GM12872 (cell line): ENCODE results near the gene MT2A.

ENCODE experiments used
- TF ChIP-seq, protein P1 (sequence below): IDR thresholded peaks from 3 replicates; pipeline ENCODE4 v1.5.1; 2011; ENCODE audit warnings: low read depth, mild to moderate bottlenecking, low read length, moderate library complexity; ENCODE audit not compliant: insufficient read depth

Gene MT2A

DNA sequence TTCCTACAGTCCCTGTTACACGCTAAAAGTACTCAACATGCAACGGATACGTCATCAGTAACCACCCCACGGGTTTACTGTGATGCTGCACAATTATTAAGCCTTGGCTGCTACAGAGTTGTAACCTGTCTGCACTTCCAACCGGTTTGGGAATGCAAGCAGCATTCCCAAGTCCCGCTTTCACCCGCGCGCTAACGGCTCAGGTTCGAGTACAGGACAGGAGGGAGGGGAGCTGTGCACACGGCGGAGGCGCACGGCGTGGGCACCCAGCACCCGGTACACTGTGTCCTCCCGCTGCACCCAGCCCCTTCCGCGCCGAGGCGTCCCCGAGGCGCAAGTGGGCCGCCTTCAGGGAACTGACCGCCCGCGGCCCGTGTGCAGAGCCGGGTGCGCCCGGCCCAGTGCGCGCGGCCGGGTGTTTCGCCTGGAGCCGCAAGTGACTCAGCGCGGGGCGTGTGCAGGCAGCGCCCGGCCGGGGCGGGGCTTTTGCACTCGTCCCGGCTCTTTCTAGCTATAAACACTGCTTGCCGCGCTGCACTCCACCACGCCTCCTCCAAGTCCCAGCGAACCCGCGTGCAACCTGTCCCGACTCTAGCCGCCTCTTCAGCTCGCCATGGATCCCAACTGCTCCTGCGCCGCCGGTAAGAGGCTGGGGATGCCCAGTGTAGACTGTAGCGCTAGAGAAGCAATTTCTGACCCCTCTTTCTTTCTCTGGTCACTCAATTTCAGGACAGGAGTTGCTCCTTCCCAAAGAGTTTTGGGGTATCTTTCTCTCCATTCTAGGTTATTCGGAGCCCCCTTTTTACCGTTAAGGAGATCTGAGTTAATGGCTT, at the start of gene MT2A:
Gene MT2A (plus strand): TSS at position 542 of the 833 bp plus-strand sequence. CDS start 72 bp downstream, at position 614.
- TF ChIP-seq, protein P1, sequence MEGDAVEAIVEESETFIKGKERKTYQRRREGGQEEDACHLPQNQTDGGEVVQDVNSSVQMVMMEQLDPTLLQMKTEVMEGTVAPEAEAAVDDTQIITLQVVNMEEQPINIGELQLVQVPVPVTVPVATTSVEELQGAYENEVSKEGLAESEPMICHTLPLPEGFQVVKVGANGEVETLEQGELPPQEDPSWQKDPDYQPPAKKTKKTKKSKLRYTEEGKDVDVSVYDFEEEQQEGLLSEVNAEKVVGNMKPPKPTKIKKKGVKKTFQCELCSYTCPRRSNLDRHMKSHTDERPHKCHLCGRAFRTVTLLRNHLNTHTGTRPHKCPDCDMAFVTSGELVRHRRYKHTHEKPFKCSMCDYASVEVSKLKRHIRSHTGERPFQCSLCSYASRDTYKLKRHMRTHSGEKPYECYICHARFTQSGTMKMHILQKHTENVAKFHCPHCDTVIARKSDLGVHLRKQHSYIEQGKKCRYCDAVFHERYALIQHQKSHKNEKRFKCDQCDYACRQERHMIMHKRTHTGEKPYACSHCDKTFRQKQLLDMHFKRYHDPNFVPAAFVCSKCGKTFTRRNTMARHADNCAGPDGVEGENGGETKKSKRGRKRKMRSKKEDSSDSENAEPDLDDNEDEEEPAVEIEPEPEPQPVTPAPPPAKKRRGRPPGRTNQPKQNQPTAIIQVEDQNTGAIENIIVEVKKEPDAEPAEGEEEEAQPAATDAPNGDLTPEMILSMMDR = no peak

DNA sequence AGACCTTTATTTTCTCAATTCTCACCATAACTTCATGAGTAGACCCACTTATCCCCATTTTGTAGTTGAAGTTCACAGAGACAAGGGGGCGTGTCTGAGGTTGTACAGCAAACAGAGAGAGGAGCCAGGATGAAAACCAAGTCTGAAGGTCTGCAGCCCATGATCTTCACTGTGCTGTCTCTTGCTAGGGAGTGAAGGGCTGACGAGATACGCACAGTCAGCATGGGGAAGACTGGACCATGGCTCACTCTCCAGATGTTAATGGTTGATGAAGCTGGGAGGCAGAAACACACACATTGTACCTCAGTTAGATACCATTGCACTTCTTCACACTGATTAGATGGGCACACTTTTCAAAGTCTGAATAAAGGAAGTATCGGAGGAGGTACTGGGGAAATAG, 49.3 kb upstream of the MT2A start:
- TF ChIP-seq, protein P1 = no peak

DNA sequence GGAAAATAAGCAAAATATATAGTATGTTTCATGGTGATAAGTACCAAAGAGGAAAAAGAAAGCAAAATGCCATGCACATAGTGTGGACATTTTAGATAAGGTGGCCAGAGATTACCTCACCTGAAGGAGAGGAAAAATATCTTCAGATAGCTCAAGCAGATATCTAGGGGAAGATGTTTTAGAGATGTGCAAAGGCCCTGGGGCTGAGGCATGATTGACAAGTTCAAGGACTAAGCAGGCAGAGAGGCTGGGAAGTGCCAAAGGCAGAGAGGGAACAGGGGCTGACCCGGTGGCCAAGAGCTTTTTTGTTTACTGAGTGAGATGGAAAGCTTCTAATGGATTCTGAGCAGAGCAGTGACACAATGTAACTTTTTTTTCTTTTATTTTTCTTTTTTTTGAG, 47.9 kb upstream of the MT2A start:
- TF ChIP-seq, protein P1 = no peak

DNA sequence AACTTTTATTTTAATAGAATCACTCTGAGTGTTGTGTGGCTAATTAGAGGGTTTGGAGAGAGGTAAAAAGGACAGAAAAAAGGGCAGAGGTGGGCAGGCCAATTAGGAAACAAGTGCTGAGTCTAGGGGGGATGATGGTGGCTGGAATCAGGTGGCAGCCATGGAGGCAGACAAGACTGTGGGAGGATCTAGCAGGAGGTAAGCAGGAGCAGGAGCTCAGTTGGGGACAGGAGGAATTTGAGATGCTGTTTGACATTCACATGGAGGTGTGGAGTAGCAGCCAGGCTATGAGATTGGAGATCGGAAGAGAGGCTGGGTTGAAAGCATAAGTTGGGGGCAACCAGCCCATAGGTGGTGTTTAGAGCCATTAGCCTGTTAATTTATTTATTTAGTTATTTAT, 47.3 kb upstream of the MT2A start:
- TF ChIP-seq, protein P1 = no peak

DNA sequence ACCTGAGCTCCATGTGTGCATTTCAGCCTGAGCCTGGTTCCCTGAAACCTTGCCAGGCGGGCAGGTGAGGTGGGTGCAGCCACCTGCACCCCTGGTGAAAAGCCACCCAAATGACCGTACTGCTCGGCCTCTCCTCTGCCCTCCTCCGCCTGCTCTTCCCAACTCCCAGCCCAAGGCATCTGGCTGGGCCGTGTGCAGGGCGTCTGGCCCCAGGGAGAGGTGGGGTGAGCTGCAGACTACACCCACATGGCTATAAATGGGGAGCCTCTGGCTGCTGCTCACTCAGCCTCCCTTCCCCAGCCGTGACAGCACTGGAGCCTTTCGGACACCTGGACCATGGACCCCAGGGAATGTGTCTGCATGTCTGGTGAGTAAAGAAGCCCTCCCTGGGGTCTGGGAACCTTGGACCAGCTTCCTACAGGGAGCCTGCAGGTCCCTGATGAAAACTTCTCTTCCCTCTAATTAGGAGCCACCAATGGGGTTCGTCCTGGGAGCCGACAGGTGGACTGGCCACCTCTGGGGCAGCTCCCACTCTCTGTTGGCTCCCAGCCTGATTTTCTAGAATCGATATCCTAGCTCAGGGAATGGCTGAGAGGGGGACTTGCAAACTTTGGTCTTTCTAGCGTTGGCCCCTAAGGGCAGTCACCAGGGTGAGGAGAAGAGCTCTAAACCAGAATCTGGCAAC, 43.4 kb upstream of the MT2A start, which contains the start of gene MT4:
Gene MT4 (plus strand): TSS at position 281 of the 685 bp plus-strand sequence. CDS start 56 bp downstream, at position 337.
- TF ChIP-seq, protein P1 = no peak

DNA sequence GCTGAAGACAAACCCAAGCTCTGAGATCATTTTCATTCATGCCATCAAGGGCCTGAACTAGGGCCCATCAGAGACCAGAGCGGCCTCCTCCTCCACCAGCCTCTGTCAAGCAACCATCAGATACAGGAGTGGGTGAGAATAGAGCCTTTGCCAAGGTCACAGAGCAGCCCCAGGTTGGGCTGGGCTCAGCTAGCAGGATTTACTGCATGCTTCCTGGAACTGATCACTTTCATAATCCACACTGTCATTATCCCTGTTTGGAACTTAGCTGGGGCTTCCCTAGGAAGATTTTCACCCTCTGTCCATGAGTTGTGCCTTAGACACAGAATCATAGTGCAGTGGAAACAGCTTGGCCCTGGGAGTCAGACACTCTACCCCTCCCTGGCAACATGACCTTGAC, 38.4 kb upstream of the MT2A start:
- TF ChIP-seq, protein P1 = no peak

DNA sequence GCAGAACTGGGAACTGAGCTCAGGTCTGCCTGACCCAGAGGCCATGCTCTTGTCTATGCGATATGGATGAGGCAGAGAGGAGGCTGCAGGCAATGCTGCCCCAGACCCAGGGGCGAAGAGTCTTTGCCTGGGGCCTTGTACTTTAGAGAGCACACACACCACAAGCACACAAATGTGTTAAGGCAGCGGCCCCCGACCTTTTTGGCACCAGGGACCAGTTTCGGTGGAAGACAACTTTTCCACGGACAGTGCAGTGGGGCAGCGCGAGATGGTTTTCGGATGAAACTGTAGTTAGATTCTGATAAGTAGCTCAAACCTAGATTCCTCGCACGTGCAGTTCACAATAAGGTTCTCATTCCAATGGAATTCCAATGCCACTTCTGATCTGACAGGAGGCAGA, 36.9 kb upstream of the MT2A start:
- TF ChIP-seq, protein P1 = no peak
